AG04449 (cell line): ENCODE measurements around the gene ABCB8.

ENCODE experiments used
- CTCF ChIA-PET: fragments of 350-600 bp; formaldehyde crosslinking; extraction: SDS; loops from one replicate; lab custom pipeline; 2021; ENCODE audit warnings: antibody characterized with exemption; lab: Yijun Ruan, JAX
- POLR2A ChIA-PET: fragments of 400-600, 350-600 bp; formaldehyde crosslinking; extraction: SDS; loops from one replicate; lab custom pipeline; 2020; ENCODE audit warnings: antibody characterized with exemption, inconsistent platforms; lab: Yijun Ruan, JAX
- DNase-seq: peaks from one replicate; pipeline ENCODE4 v3.0.0-alpha.2; 2010; ENCODE audit warnings: low read depth, low spot score
- H3K4me3 ChIP-seq: 2 replicates; pipeline ENCODE4 v1.5.1; 2011; ENCODE audit warnings: low read depth, mild to moderate bottlenecking, control low read depth, low read length
- TF ChIP-seq, protein P1 (sequence below): IDR thresholded peaks from one replicate; pipeline ENCODE4 v1.5.1; 2011; ENCODE audit warnings: mild to moderate bottlenecking, moderate library complexity, low read length, control low read depth, inconsistent platforms; ENCODE audit not compliant: insufficient read depth; ENCODE audit errors: missing control alignments

The ABCB8 gene

DNA sequence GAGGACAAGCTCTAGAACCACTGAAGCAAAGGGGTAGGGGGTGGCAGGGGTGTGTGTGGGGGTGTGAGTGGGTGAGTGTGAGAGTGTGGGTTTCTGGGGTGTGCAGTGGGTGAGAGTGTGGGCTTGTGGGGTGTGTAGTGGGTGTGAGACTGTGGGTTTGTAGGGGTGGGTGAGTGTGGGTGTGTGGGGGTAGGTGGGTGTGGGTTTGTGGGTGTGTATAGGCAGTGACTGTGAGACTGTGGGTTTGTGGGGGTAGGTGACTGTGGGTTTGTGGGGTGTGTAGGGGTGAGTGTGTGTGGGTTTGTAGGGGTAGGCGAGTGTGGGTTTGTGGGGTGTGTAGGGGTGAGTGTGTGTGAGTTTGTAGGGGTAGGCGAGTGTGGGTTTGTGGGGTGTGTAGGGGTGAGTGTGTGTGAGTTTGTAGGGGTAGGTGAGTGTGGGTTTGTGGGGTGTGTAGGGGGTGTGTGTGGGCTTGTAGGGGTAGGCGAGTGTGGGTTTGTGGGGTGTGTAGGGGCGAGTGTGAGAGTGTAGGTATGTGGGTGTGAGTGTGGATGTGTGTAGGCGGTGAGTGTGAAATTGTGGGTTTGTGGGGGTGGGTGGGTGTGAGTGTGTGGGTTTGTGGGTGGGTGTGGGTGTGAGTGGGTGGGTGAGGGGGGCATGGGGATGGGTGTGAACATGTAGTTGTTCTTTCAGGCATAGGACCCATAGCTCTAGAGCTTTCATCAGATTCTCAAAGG lies 28.6 kb upstream of the ABCB8 start:
- no peak for DNase-seq
- TF ChIP-seq, protein P1, sequence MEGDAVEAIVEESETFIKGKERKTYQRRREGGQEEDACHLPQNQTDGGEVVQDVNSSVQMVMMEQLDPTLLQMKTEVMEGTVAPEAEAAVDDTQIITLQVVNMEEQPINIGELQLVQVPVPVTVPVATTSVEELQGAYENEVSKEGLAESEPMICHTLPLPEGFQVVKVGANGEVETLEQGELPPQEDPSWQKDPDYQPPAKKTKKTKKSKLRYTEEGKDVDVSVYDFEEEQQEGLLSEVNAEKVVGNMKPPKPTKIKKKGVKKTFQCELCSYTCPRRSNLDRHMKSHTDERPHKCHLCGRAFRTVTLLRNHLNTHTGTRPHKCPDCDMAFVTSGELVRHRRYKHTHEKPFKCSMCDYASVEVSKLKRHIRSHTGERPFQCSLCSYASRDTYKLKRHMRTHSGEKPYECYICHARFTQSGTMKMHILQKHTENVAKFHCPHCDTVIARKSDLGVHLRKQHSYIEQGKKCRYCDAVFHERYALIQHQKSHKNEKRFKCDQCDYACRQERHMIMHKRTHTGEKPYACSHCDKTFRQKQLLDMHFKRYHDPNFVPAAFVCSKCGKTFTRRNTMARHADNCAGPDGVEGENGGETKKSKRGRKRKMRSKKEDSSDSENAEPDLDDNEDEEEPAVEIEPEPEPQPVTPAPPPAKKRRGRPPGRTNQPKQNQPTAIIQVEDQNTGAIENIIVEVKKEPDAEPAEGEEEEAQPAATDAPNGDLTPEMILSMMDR, result no peak
- CTCF ChIA-PET, result no interaction called here
- H3K4me3 ChIP-seq, result no peak overlapping the region
- POLR2A ChIA-PET, result no interaction called here

DNA sequence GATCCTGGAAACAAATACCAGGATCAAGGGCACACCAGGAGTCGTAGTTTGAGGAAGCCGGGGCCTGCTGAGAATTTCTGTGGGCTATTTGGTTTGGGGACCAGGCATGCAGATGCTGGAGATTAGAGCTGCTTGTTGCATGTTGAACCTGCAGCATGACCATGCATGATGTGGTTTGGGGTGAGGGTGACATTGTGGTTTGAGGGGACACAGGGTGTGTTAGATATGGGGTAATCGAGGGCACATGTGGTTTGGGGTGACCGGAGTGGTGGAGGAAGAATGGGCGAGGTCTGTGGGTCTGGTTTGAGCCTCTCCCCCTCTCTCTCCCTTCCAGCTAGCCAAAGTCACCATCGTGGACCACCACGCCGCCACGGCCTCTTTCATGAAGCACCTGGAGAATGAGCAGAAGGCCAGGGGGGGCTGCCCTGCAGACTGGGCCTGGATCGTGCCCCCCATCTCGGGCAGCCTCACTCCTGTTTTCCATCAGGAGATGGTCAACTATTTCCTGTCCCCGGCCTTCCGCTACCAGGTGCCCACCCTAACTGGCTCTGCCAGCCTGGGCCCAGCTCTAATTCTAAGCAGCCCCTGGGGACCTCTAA lies 27.3 kb upstream of the ABCB8 start:
- CTCF ChIA-PET, result interaction anchor here (1.3 to 2.8 kb wide), 2 partner anchors 11 to 15 kb away, joined by 4 to 12 read pairs; no protein-coding TSS in a partner anchor
- DNase-seq, result no peak
- no peak overlapping the region for H3K4me3 ChIP-seq
- POLR2A ChIA-PET, result no interaction called here
- TF ChIP-seq, protein P1, result no peak

DNA sequence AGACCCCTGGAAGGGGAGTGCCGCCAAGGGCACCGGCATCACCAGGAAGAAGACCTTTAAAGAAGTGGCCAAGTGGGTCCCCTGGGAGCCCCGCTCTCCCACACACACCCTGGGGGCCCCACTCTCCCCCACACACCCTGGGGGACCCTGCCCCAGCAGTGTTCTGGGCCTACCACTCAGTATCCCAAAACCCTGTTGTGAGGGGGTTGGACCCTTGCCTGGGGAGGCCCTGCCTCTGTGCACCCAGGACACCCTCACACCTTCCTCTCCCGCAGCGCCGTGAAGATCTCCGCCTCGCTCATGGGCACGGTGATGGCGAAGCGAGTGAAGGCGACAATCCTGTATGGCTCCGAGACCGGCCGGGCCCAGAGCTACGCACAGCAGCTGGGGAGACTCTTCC lies 26.7 kb upstream of the ABCB8 start:
- ChIA-PET POLR2A (no interaction called here), CTCF (interaction anchor here (2.8 kb wide), 1 partner anchor 15 kb away, joined by 12 read pairs; no protein-coding TSS in a partner anchor)
- no peak overlapping the region for H3K4me3 ChIP-seq
- no peak for DNase-seq
- TF ChIP-seq, protein P1, result no peak

DNA sequence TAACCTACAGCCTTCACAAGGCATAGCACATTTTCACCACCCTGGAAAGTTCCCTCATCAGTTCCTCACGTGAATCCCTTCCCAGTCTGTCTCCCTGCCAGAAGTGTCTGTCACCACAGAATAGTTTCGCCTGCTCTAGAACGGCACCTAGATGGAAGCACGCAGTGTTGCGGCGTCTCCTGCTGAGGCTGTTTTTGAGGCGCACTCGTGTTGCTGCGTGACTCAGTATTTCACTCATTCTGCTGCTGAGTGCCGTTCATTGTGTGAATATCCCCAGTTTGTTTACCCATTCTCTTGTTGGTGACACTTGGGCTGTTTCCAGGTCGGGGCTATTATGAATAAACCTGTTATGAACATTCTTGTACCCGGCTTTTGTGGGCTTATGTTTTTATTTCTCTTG lies 24.7 kb upstream of the ABCB8 start:
- H3K4me3 ChIP-seq, result no peak overlapping the region
- ChIA-PET CTCF (interaction anchor here (1.0 to 7.2 kb wide), 3 partner anchors 9 to 18 kb away, joined by 4 to 59 read pairs (median 13); no protein-coding TSS in a partner anchor), POLR2A (no interaction called here)
- TF ChIP-seq, protein P1, result no peak
- no peak for DNase-seq

DNA sequence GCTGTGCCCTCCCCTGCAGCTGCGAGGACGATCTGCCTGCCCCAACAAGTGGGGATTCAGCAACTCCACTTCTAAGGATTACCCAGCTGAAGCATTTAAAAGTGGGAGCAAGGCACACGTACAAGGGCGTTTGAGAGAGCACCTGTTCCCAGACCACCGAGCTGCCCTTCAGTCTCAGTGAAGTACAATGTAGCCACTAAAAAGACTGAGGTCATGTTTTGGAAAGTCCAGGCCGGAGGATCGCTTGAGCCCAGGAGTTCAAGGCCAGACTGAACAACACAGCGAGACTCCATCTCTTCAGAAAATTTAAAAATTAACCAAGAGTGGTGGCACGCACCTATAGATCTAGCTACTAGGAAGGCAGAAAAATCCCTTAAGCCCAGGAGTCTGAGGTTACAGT lies 22.7 kb upstream of the ABCB8 start:
- DNase-seq, result no peak
- no peak overlapping the region for H3K4me3 ChIP-seq
- TF ChIP-seq, protein P1, result no peak
- CTCF ChIA-PET, result interaction anchor here (0.9 to 11.9 kb wide), 7 partner anchors 8 to 104 kb away, joined by 3 to 190 read pairs (median 6); no protein-coding TSS in a partner anchor
- POLR2A ChIA-PET, result no interaction called here
